Hepatocyte (in vitro differentiated cells): Measurements from ENCODE around the gene CDHR3.

Source experiments
- CTCF ChIP-seq: fragments of 200-600 bp; sonication (generic); IDR thresholded peaks from 2 replicates; pipeline ENCODE4 v1.5.1; 2016; ENCODE audit warnings: antibody characterized with exemption, mild to moderate bottlenecking; ENCODE audit not compliant: poor library complexity
- EZH2 ChIP-seq: fragments of 200-600 bp; sonication (generic); IDR thresholded peaks from 2 replicates; pipeline ENCODE4 v1.6.1; 2016; ENCODE audit warnings: antibody characterized with exemption, mild to moderate bottlenecking, borderline replicate concordance

- no peak for TF ChIP-seq CTCF
- no peak for TF ChIP-seq EZH2
These were observed 85.6 kb downstream of the CDHR3 start for GRCh38 chr7:106048706-106049020.
